Ishikawa (cell line): ENCODE measurements around the gene PTPN22.

Experiments used
- FOXM1 ChIP-seq: IDR thresholded peaks from 2 replicates; pipeline ENCODE4 v1.6.1; 2012; ENCODE audit warnings: low read depth, borderline replicate concordance
- RAD21 ChIP-seq: IDR thresholded peaks from 2 replicates; pipeline ENCODE4 v1.6.1; 2012; ENCODE audit warnings: low read depth
- REST ChIP-seq: IDR thresholded peaks from 2 replicates; pipeline ENCODE4 v1.6.1; 2012; ENCODE audit warnings: low read depth, mild to moderate bottlenecking
- TCF12 ChIP-seq: IDR thresholded peaks from 2 replicates; pipeline ENCODE4 v1.6.1; 2012; ENCODE audit warnings: low read depth
- YY1 ChIP-seq: IDR thresholded peaks from 2 replicates; pipeline ENCODE4 v1.6.1; 2012; ENCODE audit warnings: low read depth
- TF ChIP-seq, protein P1 (sequence below): IDR thresholded peaks from 2 replicates; pipeline ENCODE4 v1.6.1; 2012

GRCh38 chr1:113872219-113872935 is 865 bp upstream of the PTPN22 start:
- TF ChIP-seq, protein P1, sequence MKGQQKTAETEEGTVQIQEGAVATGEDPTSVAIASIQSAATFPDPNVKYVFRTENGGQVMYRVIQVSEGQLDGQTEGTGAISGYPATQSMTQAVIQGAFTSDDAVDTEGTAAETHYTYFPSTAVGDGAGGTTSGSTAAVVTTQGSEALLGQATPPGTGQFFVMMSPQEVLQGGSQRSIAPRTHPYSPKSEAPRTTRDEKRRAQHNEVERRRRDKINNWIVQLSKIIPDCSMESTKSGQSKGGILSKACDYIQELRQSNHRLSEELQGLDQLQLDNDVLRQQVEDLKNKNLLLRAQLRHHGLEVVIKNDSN, result no peak
- TF ChIP-seq REST (no peak), RAD21 (no peak), YY1 (no peak), TCF12 (no peak), FOXM1 (no peak)
